KMS-11 (cell line): ENCODE results near the gene SORCS1.

Source experiments
- H2AFZ ChIP-seq: fragments of 200-600 bp; sonication (generic); 2 replicates; pipeline ENCODE4 v1.6.1; 2016; ENCODE audit warnings: antibody characterized with exemption, mixed run types, low read depth
- H3K27ac ChIP-seq: fragments of 200-600 bp; sonication (generic); 2 replicates; pipeline ENCODE4 v1.6.1; 2016; ENCODE audit warnings: mild to moderate bottlenecking, mixed run types
- H3K27me3 ChIP-seq: fragments of 200-600 bp; sonication (generic); 2 replicates; pipeline ENCODE4 v1.6.1; 2017; ENCODE audit warnings: mild to moderate bottlenecking, low read depth, mixed run types, moderate library complexity; ENCODE audit not compliant: insufficient read depth
- H3K36me3 ChIP-seq: fragments of 200-600 bp; sonication (generic); 2 replicates; pipeline ENCODE4 v1.6.1; 2017; ENCODE audit warnings: mild to moderate bottlenecking, mixed run types; ENCODE audit not compliant: insufficient read depth
- H3K4me1 ChIP-seq: fragments of 200-600 bp; sonication (generic); 2 replicates; pipeline ENCODE4 v1.6.1; 2016; ENCODE audit warnings: mild to moderate bottlenecking, low read depth, mixed run types; ENCODE audit not compliant: poor library complexity, severe bottlenecking
- H3K4me2 ChIP-seq: fragments of 200-600 bp; sonication (generic); 2 replicates; pipeline ENCODE4 v1.7.0; 2016; ENCODE audit warnings: mild to moderate bottlenecking, mixed run types
- H3K4me3 ChIP-seq: fragments of 200-600 bp; sonication (generic); IDR thresholded peaks from 2 replicates; pipeline ENCODE4 v1.6.1; 2017; ENCODE audit warnings: low read depth, low read length, mixed read lengths; ENCODE audit not compliant: insufficient read depth
- H3K79me2 ChIP-seq: fragments of 200-600 bp; sonication (generic); 2 replicates; pipeline ENCODE4 v1.6.1; 2016; ENCODE audit warnings: low read depth, mixed run types; ENCODE audit not compliant: insufficient read depth
- H3K9ac ChIP-seq: fragments of 200-600 bp; sonication (generic); 2 replicates; pipeline ENCODE4 v1.6.1; 2016; ENCODE audit warnings: mild to moderate bottlenecking, mixed run types
- H4K20me1 ChIP-seq: fragments of 200-600 bp; sonication (generic); 2 replicates; pipeline ENCODE4 v1.6.1; 2016; ENCODE audit warnings: mild to moderate bottlenecking, mixed run types; ENCODE audit not compliant: insufficient read depth
- CTCF ChIP-seq: fragments of 200-600 bp; sonication (generic); conservative IDR thresholded peaks from 2 replicates; pipeline ENCODE4 v1.6.1; 2017; ENCODE audit warnings: low read depth, mild to moderate bottlenecking, antibody characterized with exemption, low read length, moderate library complexity, mixed read lengths

Gene SORCS1

DNA sequence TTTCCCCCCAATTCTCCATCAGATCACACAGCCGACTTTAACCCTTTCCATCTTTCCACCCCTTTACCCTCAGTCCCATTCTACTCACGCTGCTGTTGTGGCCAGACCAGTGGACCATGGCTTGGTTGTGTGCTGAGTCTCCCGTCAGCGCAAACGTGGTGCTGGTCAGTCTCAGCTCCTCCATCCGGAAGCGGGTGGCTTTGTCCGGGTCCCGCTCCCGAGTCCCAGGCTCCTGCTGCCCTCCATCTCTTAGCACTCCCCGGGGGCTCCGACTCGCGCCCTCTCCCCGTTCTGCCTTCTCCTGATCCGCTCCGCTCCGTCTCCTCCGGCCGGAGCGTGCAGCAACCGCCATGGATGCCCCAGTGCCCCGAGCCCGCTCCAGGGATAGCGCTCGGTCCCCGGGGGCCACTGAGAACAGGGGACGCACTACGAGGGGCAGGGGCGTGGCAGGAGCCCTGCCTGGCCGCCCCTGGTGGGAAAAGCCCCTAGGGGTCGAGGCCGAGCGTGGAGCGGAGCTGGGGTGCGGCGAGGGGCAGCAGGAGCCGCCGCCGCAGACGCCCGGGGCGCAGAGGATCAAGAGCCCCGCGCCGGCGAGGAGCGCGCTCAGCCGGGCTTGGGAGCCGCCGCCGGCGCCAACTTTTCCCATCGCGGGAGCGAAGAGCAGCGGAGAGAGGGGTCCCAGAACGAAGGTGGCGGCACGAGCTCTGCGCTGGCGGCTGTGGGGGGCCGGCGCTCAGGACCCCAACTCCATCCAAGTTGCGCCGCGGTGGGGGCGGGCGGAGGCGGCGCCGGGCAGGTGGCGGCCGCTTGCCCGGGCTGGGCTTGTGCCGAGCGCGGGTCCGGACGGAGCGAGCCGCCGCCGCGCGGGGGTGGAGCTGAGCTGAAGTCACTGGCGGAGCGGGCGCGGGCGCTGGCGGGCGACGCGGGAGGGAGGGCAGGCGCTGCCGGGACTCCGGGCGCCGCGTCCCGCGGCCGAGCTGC lies at the start of gene SORCS1:
Gene SORCS1, minus strand, starts transcription at position 826 of the 981 bp plus-strand sequence.
- Histone ChIP-seq H3K9ac (no peak within 1 kb of the TSS), H3K36me3 (no peaks in the 10 kb centered on the region), H3K4me3 (no peak within 1 kb of the TSS), H3K79me2 (no peaks in the 10 kb centered on the region), H3K27ac (no peak within 1 kb of the TSS), H3K27me3 (no peaks in the 10 kb centered on the region), H3K4me2 (no peak within 1 kb of the TSS), H2AFZ (no peak within 1 kb of the TSS), H4K20me1 (no peaks in the 10 kb centered on the region), H3K4me1 (no peaks in the 10 kb centered on the region)
- no peak for TF ChIP-seq CTCF

GRCh38 chr10:107214261-107214660 lies 49.8 kb upstream of the SORCS1 start:
- no peaks in the 10 kb centered on the region for H3K4me1 ChIP-seq
- H3K36me3 ChIP-seq: no peaks in the 10 kb centered on the region
- no peak overlapping the region for H3K4me3 ChIP-seq
- H4K20me1 ChIP-seq: no peaks in the 10 kb centered on the region
- no peaks in the 10 kb centered on the region for H3K27me3 ChIP-seq
- H3K9ac ChIP-seq: no peak overlapping the region
- H3K4me2 ChIP-seq: no peak overlapping the region
- no peak overlapping the region for H2AFZ ChIP-seq
- no peak overlapping the region for H3K27ac ChIP-seq
- TF ChIP-seq CTCF: no peak
- H3K79me2 ChIP-seq: no peaks in the 10 kb centered on the region

DNA sequence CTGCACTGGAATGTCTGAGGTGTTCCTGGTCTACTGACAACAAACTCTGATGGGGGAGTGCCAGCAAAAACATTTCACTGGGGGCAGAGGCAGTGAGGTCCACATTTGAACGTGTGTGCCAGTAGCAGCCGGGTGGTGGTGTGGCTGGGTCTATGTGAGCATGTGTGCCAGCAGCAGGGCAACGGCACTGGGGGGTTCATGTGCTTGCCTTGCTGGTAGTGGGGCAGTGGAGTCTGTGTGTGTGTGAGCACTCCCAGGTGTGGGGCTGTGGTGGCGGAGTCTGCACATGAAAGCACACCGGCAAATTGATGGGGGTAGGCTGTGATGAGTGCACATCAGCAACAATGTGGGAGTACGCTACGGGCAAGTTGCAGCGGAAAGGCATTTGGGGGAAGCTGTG lies 49.4 kb upstream of the SORCS1 start:
- Histone ChIP-seq H4K20me1 (no peaks in the 10 kb centered on the region), H3K4me3 (no peak overlapping the region), H3K79me2 (no peaks in the 10 kb centered on the region), H3K36me3 (no peaks in the 10 kb centered on the region), H3K4me2 (no peak overlapping the region), H3K27ac (no peak overlapping the region), H3K9ac (no peak overlapping the region), H3K4me1 (no peaks in the 10 kb centered on the region), H2AFZ (no peak overlapping the region), H3K27me3 (no peaks in the 10 kb centered on the region)
- no peak for TF ChIP-seq CTCF

GRCh38 chr10:107206833-107207232 lies 42.3 kb upstream of the SORCS1 start:
- no peak overlapping the region for H3K27ac ChIP-seq
- H4K20me1 ChIP-seq: no peaks in the 10 kb centered on the region
- no peak overlapping the region for H3K9ac ChIP-seq
- no peak for TF ChIP-seq CTCF
- H3K4me3 ChIP-seq: no peak overlapping the region
- H3K4me1 ChIP-seq: no peaks in the 10 kb centered on the region
- H3K27me3 ChIP-seq: no peaks in the 10 kb centered on the region
- no peaks in the 10 kb centered on the region for H3K79me2 ChIP-seq
- no peak overlapping the region for H2AFZ ChIP-seq
- H3K36me3 ChIP-seq: no peaks in the 10 kb centered on the region
- H3K4me2 ChIP-seq: no peak overlapping the region
